GM12878 (cell line): ENCODE results near the gene HTR6. TPM values are rescaled to one million over a fixed set of nuclear protein-coding genes. Genes with fewer than 3 reads are reported as not detected.

ENCODE experiments used
- ATAC-seq: fragments of 200-7000 bp; cut with Tn5 transposase; 3 replicates; pipeline ENCODE4 v1.9.1; 2020; ENCODE audit warnings: mild to moderate bottlenecking, moderate library complexity
- BruUV-seq: library from RNA; stranded (reverse); fragments of 400-500 nt; replicated peaks from 2 replicates; lab custom pipeline; 2021; lab: Mats Ljungman, UMichigan
- CTCF ChIA-PET: fragments of 300-600 bp; sonication (Branson Sonifier 250); formaldehyde crosslinking; extraction: SDS; loops from one replicate; lab custom pipeline; 2021; ENCODE audit warnings: inconsistent platforms; lab: Yijun Ruan, JAX
- POLR2A ChIA-PET: fragments of 350-600 bp; formaldehyde crosslinking; extraction: SDS; loops from one replicate; lab custom pipeline; 2021; ENCODE audit warnings: inconsistent platforms; lab: Charles Lee
- RAD21 ChIA-PET: fragments of 300-600 bp; sonication (Branson Sonifier 250); formaldehyde crosslinking; loops from one replicate; lab custom pipeline; 2023; ENCODE audit warnings: antibody characterized with exemption; ENCODE audit not compliant: unreplicated experiment; lab: Charles Lee
- SMC1A ChIA-PET: fragments of 300-600 bp; sonication (Branson Sonifier 250); formaldehyde crosslinking; loops from one replicate; lab custom pipeline; 2023; ENCODE audit not compliant: unreplicated experiment, uncharacterized antibody; lab: Charles Lee
- DNase-seq: peaks from one replicate; pipeline ENCODE4 v3.0.0-alpha.2; 2011; ENCODE audit warnings: low read depth, low spot score
- FAIRE-seq: peaks from 3 replicates; lab custom pipeline; 2011; peaks lifted over from hg19 to GRCh38; lab: Jason Lieb, UNC
- H2AFZ ChIP-seq: 2 replicates; pipeline ENCODE4 v1.6.0; 2011; ENCODE audit warnings: low read depth, low read length, control low read depth; ENCODE audit not compliant: control insufficient read depth
- H3K27ac ChIP-seq: 2 replicates; pipeline ENCODE4 v1.5.1; 2011; ENCODE audit warnings: control low read depth; ENCODE audit not compliant: control insufficient read depth, insufficient read depth
- H3K27me3 ChIP-seq, 2 experiments: replicated peaks in 1 of 2; 2 replicates each; pipeline versions ENCODE4 v1.6.0 to v1.6.1; 2011; ENCODE audit warnings: low read length in 1 of 2; ENCODE audit not compliant: control insufficient read depth in 2 of 2, insufficient read depth in 2 of 2
- H3K36me3 ChIP-seq, 2 experiments: 2 replicates each; pipeline ENCODE4 v1.5.1; 2011; ENCODE audit warnings: low read length in 1 of 2; ENCODE audit not compliant: control insufficient read depth in 2 of 2, insufficient read depth in 2 of 2
- H3K4me1 ChIP-seq: 2 replicates; pipeline ENCODE4 v1.6.1; 2011; ENCODE audit warnings: mild to moderate bottlenecking, low read length, moderate library complexity, mixed read lengths; ENCODE audit not compliant: control insufficient read depth, insufficient read depth
- H3K4me2 ChIP-seq: 2 replicates; pipeline ENCODE4 v1.6.0; 2011; ENCODE audit warnings: control low read depth; ENCODE audit not compliant: control insufficient read depth, insufficient read depth
- H3K4me3 ChIP-seq: fragments of 200-600 bp; sonication (generic); 2 replicates; pipeline ENCODE4 v1.5.1; 2016
- H3K79me2 ChIP-seq: 2 replicates; pipeline ENCODE4 v1.6.0; 2011; ENCODE audit warnings: low read length; ENCODE audit not compliant: control insufficient read depth, insufficient read depth
- H3K9ac ChIP-seq: 2 replicates; pipeline ENCODE4 v1.8.0; 2011; ENCODE audit warnings: low read length, control low read depth, mixed read lengths; ENCODE audit not compliant: control insufficient read depth, insufficient read depth
- H3K9me3 ChIP-seq: replicated peaks from 3 replicates; pipeline ENCODE4 v1.5.1; 2011; ENCODE audit warnings: mild to moderate bottlenecking, low read length; ENCODE audit not compliant: control insufficient read depth, insufficient read depth
- H4K20me1 ChIP-seq: 2 replicates; pipeline ENCODE4 v1.6.0; 2011; ENCODE audit not compliant: control insufficient read depth, insufficient read depth
- ATF7 ChIP-seq: fragments of 450-650 bp; IDR thresholded peaks from 2 replicates; pipeline ENCODE4 v1.6.1; 2016; ENCODE audit warnings: low read depth, mild to moderate bottlenecking
- MTA2 ChIP-seq: fragments of 450-650 bp; IDR thresholded peaks from 2 replicates; pipeline ENCODE4 v1.6.1; 2016; ENCODE audit warnings: low read depth, mild to moderate bottlenecking, moderate library complexity
- MYB ChIP-seq: fragments of 150-350 bp; IDR thresholded peaks from 2 replicates; pipeline ENCODE4 v1.6.1; 2014; ENCODE audit warnings: mild to moderate bottlenecking, low read depth, low read length, borderline replicate concordance
- RUNX3 ChIP-seq: IDR thresholded peaks from 2 replicates; pipeline ENCODE4 v1.6.1; 2012; ENCODE audit warnings: low read length, inconsistent platforms
- SRF ChIP-seq, 2 experiments: IDR thresholded peaks; 2 replicates each; pipeline ENCODE4 v1.6.1; 2011; ENCODE audit warnings: low read depth in 2 of 2, low read length in 2 of 2, mild to moderate bottlenecking in 1 of 2, moderate library complexity in 1 of 2
- WGBS: methylation state at CpG from one replicate; pipeline ENCODE4 v1.1.6; 2016; ENCODE audit warnings: low lambda C conversion rate; ENCODE audit not compliant: insufficient replicate concordance, insufficient coverage; ENCODE audit errors: missing lambda C conversion rate; 5-methylcytosine and 5-hydroxymethylcytosine counted together
- in situ Hi-C: fragments of 300-500 bp; cut with MboI; formaldehyde crosslinking; loops from 9 replicates; pipeline ENCODE4 v1.14.3; 2018; ENCODE audit warnings: mixed read lengths
- intact Hi-C: fragments of 100-400 bp; cut with micrococcal nuclease; formaldehyde crosslinking; loops from one replicate; pipeline ENCODE4 v1.14.2; 2022; ENCODE audit not compliant: unreplicated experiment
- polyA plus RNA-seq, 11 experiments: library from polyadenylated mRNA; depleted of rRNA in 4 of 11; unstranded in 6 of 11; stranded (reverse) in 5 of 11; fragments of >200 nt; fragmentation: Nextera tagmentation in 4 of 11; fragmentation: Illumina TruSeq in 1 of 11; extraction: Ambion mirVana in 4 of 11; extraction: Trizol in 1 of 11; gene quantifications; 1 replicate in 1 of 11; 2 replicates in 10 of 11; pipeline versions ENCODE4 v1.2.1 to v1.2.3, GENCODE V29; 2011 to 2016; ENCODE audit warnings: inconsistent platforms in 2 of 11, missing spikeins in 2 of 11, low read depth in 1 of 11
- total RNA-seq, 4 experiments: library from RNA; depleted of rRNA in 3 of 4; stranded (reverse); fragments of >200 nt in 3 of 4; fragmentation: Illumina TruSeq in 1 of 4; extraction: Trizol in 1 of 4; gene quantifications; 2 replicates each; pipeline versions ENCODE4 v1.2.1 to v1.2.3, GENCODE V29; 2013 to 2021
- TF ChIP-seq, protein P1 (sequence below): IDR thresholded peaks from 2 replicates; pipeline ENCODE4 v1.6.1; 2012; ENCODE audit warnings: mild to moderate bottlenecking, low read depth, low read length
- TF ChIP-seq, protein P2 (sequence below): IDR thresholded peaks from 2 replicates; pipeline ENCODE4 v1.6.1; 2012; ENCODE audit warnings: low read depth, low read length, improper control_type of control experiment

The HTR6 gene
- total and polyA plus RNA-seq, 10 of the 15 experiments (the other 5 are each of a cell fraction or from before 2014, with no cell fraction given) = 0.03 to 5.3 (median 1.7) TPM; not detected in 2

DNA sequence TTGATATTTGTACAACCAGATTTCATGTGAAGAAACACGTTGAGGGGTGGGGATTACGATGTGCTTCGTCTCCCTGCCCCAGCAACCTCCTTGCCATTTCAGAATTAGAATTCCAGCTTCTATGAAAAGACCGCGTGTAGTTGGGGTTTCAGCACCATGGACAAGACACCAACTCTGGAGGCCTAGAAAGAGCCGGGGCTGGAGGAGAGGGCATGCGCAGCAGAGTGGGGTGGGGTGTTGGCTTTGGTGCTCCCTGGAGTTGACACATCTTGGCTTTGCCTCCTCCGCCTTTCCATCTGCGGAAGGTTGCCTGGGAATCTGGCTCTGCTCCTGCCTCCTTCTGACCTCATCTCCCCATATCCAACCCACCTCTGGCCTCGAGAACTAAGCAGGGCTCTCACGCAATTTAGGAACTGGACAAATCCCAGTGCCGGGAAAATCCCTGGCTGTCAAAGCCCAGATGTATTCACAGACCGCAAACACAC, 11.8 kb downstream of the HTR6 start:
- CTCF ChIA-PET = interaction anchor here (1.1 to 3.8 kb wide), 2 partner anchors 9 to 15 kb away, joined by 4 to 16 read pairs; no protein-coding TSS in a partner anchor
- Histone ChIP-seq H3K27me3 (peaks cover 0 to 1% of the 10 kb centered on the region in 2 experiments; a peak in 2 of 4 replicates), H3K9me3 (no peaks in the 10 kb centered on the region), H2AFZ (no peak overlapping the region), H3K4me1 (no peaks in the 10 kb centered on the region), H3K4me2 (no peak overlapping the region), H3K27ac (no peak overlapping the region), H3K36me3 (no peaks in the 10 kb centered on the region), H3K9ac (no peak overlapping the region), H3K4me3 (no peak overlapping the region), H4K20me1 (no peaks in the 10 kb centered on the region), H3K79me2 (no peaks in the 10 kb centered on the region)
- TF ChIP-seq RUNX3 (peak; percentile 22; the same call in 1 of the 2 replicates), MTA2 (no peak), SRF (IDR thresholded peaks at IDR 0.05; ENCODE audit: low read depth in 2 of 2, low read length in 2 of 2) (no peak), MYB (no peak), ATF7 (no peak)
- TF ChIP-seq, protein P1, sequence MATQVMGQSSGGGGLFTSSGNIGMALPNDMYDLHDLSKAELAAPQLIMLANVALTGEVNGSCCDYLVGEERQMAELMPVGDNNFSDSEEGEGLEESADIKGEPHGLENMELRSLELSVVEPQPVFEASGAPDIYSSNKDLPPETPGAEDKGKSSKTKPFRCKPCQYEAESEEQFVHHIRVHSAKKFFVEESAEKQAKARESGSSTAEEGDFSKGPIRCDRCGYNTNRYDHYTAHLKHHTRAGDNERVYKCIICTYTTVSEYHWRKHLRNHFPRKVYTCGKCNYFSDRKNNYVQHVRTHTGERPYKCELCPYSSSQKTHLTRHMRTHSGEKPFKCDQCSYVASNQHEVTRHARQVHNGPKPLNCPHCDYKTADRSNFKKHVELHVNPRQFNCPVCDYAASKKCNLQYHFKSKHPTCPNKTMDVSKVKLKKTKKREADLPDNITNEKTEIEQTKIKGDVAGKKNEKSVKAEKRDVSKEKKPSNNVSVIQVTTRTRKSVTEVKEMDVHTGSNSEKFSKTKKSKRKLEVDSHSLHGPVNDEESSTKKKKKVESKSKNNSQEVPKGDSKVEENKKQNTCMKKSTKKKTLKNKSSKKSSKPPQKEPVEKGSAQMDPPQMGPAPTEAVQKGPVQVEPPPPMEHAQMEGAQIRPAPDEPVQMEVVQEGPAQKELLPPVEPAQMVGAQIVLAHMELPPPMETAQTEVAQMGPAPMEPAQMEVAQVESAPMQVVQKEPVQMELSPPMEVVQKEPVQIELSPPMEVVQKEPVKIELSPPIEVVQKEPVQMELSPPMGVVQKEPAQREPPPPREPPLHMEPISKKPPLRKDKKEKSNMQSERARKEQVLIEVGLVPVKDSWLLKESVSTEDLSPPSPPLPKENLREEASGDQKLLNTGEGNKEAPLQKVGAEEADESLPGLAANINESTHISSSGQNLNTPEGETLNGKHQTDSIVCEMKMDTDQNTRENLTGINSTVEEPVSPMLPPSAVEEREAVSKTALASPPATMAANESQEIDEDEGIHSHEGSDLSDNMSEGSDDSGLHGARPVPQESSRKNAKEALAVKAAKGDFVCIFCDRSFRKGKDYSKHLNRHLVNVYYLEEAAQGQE = peak; percentile 96
- TF ChIP-seq, protein P2, sequence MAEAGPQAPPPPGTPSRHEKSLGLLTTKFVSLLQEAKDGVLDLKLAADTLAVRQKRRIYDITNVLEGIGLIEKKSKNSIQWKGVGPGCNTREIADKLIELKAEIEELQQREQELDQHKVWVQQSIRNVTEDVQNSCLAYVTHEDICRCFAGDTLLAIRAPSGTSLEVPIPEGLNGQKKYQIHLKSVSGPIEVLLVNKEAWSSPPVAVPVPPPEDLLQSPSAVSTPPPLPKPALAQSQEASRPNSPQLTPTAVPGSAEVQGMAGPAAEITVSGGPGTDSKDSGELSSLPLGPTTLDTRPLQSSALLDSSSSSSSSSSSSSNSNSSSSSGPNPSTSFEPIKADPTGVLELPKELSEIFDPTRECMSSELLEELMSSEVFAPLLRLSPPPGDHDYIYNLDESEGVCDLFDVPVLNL = no peak
- intact Hi-C loops (no loop called here), in situ Hi-C loops (no loop called here)
- DNase-seq (no peak), ATAC-seq (peak; percentile 63), FAIRE-seq (no peak)
- SMC1A ChIA-PET = interaction anchor here (1.0 to 1.1 kb wide), 3 partner anchors 15 to 28 kb away, joined by 3 to 6 read pairs (median 4); no protein-coding TSS in a partner anchor
- RAD21 ChIA-PET = interaction anchor here (0.9 kb wide), 2 partner anchors 15 to 476 kb away, joined by 3 read pairs; no protein-coding TSS in a partner anchor
- WGBS = 60% methylated on average over 13 of the region's 13 CpGs
- POLR2A ChIA-PET = no interaction called here
- no TSS peak for BruUV-seq
